ENCODE measurements around the gene SERP2.
"Not testable (repeated sequence)": the region's sequence is repeated elsewhere in the genome, so short reads cannot be mapped to it uniquely, and the experiment has no call there.

- TF ChIP-seq CTCF, POLR2A (IDR thresholded peaks at IDR 0.05): not testable (repeated sequence)
These were observed 44.6 kb upstream of the SERP2 start for GRCh38 chr13:44329041-44329440.
